ENCODE measurements around the gene RTEL1. TPM values are rescaled to one million over a fixed set of nuclear protein-coding genes. Genes with fewer than 3 reads are reported as not detected.

RTEL1 gene
- total RNA-seq, 1 experiment from 2014 or later: 6.4 TPM

- no peaks in the 10 kb centered on the region for H3K36me3 ChIP-seq (ENCODE audit: insufficient read depth, low read length)
- no peak overlapping the region for H3K4me2 ChIP-seq (ENCODE audit: low read depth, low read length, poor library complexity, severe bottlenecking)
- no peak overlapping the region for H3K27ac ChIP-seq (ENCODE audit: low read length)
- H2AFZ ChIP-seq (ENCODE audit: low read length): no peak overlapping the region
- 0 out of 2 replicates have a peak, but pooled peaks cover 3% of the 10 kb centered on the region for H4K20me1 ChIP-seq (ENCODE audit: insufficient read depth, low read depth, low read length)
- no peaks in the 10 kb centered on the region for H3K27me3 ChIP-seq (ENCODE audit: low read length)
- no peaks in the 10 kb centered on the region for H3K9me2 ChIP-seq (replicated peaks; ENCODE audit: insufficient read depth, low read length)
- no peak overlapping the region for H3K4me3 ChIP-seq (ENCODE audit: low read length)
- H3K4me1 ChIP-seq (ENCODE audit: low read length): no peaks in the 10 kb centered on the region
- H3K9me3 ChIP-seq (ENCODE audit: low read length): no peaks in the 10 kb centered on the region
- H3K79me2 ChIP-seq (ENCODE audit: low read length): peaks cover 63% of the 10 kb centered on the region
- no peak overlapping the region for H3K9ac ChIP-seq (ENCODE audit: low read length)
- DNase-seq: no peak
Observed at GRCh38 chr20:63618291-63618980, 39.7 kb upstream of the RTEL1 start.

- H3K9ac ChIP-seq (ENCODE audit: low read length): no peak overlapping the region
- no peak for DNase-seq
- no peaks in the 10 kb centered on the region for H3K27me3 ChIP-seq (ENCODE audit: low read length)
- 0 out of 2 replicates have a peak, but pooled peaks cover 3% of the 10 kb centered on the region for H4K20me1 ChIP-seq (ENCODE audit: insufficient read depth, low read depth, low read length)
- H3K36me3 ChIP-seq (ENCODE audit: insufficient read depth, low read length): no peaks in the 10 kb centered on the region
- no peak overlapping the region for H2AFZ ChIP-seq (ENCODE audit: low read length)
- no peaks in the 10 kb centered on the region for H3K9me2 ChIP-seq (replicated peaks; ENCODE audit: insufficient read depth, low read length)
- no peak overlapping the region for H3K4me2 ChIP-seq (ENCODE audit: low read depth, low read length, poor library complexity, severe bottlenecking)
- no peaks in the 10 kb centered on the region for H3K9me3 ChIP-seq (ENCODE audit: low read length)
- H3K4me1 ChIP-seq (ENCODE audit: low read length): no peaks in the 10 kb centered on the region
- H3K79me2 ChIP-seq (ENCODE audit: low read length): peaks cover 65% of the 10 kb centered on the region
- H3K4me3 ChIP-seq (ENCODE audit: low read length): no peak overlapping the region
- H3K27ac ChIP-seq (ENCODE audit: low read length): no peak overlapping the region
Observed at GRCh38 chr20:63619086-63619485, 39.0 kb upstream of the RTEL1 start.

DNA sequence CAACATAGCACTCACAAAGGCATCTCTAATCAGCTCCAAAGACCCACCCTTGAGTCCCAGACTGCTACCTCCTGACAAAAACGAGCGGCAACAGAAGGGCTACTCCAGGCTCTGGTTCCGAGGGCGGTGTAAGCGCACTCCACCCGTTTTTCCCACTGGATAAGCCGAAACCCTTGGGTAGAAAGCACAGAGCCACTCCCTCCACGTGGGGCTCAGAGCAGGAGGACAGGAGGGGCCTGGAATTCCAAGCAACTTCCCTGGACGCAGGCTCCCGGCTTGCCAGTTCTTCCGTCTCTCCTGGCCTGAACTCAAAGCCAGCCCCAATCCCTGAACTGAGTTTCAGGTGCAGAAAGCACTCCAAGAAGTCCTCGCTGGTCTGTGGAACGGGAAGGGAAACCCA, 38.6 kb upstream of the RTEL1 start:
- H3K79me2 ChIP-seq (ENCODE audit: low read length): peaks cover 67% of the 10 kb centered on the region

DNA sequence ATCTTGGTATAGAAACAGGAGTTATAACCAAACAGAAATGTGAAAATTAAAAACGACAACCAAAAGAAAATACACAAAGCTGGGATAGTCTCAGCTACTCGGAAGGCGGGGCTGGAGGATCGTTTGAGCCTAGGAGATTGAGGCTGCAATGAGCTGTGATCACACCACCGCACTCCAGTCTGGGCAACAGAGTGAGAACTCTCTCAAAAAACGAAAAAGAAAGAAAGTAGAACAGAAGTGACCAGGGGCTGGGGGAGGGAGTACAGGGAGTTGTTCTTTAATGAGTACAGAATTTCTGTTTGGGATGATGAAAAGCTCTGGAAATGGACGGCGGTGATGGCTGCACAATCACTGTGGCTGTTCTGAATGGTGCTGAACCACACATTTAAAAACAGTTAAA, 37.1 kb upstream of the RTEL1 start:
- H3K4me1 ChIP-seq (ENCODE audit: low read length): peaks cover 8% of the 10 kb centered on the region
- H2AFZ ChIP-seq (ENCODE audit: low read length): no peak overlapping the region
- no peak overlapping the region for H3K4me3 ChIP-seq (ENCODE audit: low read length)
- no peaks in the 10 kb centered on the region for H3K36me3 ChIP-seq (ENCODE audit: insufficient read depth, low read length)
- H4K20me1 ChIP-seq (ENCODE audit: insufficient read depth, low read depth, low read length): 0 out of 2 replicates have a peak, but pooled peaks cover 3% of the 10 kb centered on the region
- no peak overlapping the region for H3K27ac ChIP-seq (ENCODE audit: low read length)
- H3K9me2 ChIP-seq (replicated peaks; ENCODE audit: insufficient read depth, low read length): no peaks in the 10 kb centered on the region
- no peak overlapping the region for H3K4me2 ChIP-seq (ENCODE audit: low read depth, low read length, poor library complexity, severe bottlenecking)
- DNase-seq: no peak
- H3K9me3 ChIP-seq (ENCODE audit: low read length): no peaks in the 10 kb centered on the region
- no peaks in the 10 kb centered on the region for H3K27me3 ChIP-seq (ENCODE audit: low read length)
- peaks cover 72% of the 10 kb centered on the region for H3K79me2 ChIP-seq (ENCODE audit: low read length)
- H3K9ac ChIP-seq (ENCODE audit: low read length): no peak overlapping the region

More for the DNA sequence above, 38.6 kb upstream of the RTEL1 start:
- Histone ChIP-seq H3K9me3 (ENCODE audit: low read length) (no peaks in the 10 kb centered on the region), H3K36me3 (ENCODE audit: insufficient read depth, low read length) (no peaks in the 10 kb centered on the region), H3K4me3 (ENCODE audit: low read length) (no peak overlapping the region), H3K4me2 (ENCODE audit: low read depth, low read length, poor library complexity, severe bottlenecking) (no peak overlapping the region), H2AFZ (ENCODE audit: low read length) (no peak overlapping the region), H3K27ac (ENCODE audit: low read length) (no peak overlapping the region), H3K9me2 (replicated peaks; ENCODE audit: insufficient read depth, low read length) (no peaks in the 10 kb centered on the region), H3K9ac (ENCODE audit: low read length) (no peak overlapping the region), H4K20me1 (ENCODE audit: insufficient read depth, low read depth, low read length) (0 out of 2 replicates have a peak, but pooled peaks cover 3% of the 10 kb centered on the region), H3K27me3 (ENCODE audit: low read length) (no peaks in the 10 kb centered on the region), H3K4me1 (ENCODE audit: low read length) (no peaks in the 10 kb centered on the region)
- no peak for DNase-seq

DNA sequence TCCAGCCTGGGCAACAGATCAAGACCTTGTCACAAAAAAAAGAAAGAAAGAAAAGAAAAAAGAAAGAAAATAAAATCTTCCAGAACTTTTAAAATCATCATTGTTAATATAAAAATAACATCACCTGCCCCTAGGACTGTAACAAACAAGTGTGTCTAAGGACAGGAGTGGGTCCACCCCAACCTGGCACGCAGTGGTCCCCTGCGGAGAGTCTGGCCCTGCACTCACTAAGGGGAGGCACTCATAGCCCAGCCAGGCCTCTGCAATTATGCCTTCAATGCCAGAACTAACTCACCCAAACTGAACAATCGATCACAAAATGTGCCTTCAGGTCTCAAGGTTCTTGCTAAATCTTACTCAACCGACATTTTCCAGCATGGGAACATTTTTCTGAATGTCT, 36.0 kb upstream of the RTEL1 start:
- Histone ChIP-seq H3K4me2 (ENCODE audit: low read depth, low read length, poor library complexity, severe bottlenecking) (no peak overlapping the region), H3K79me2 (ENCODE audit: low read length) (peaks cover 77% of the 10 kb centered on the region)
- no peak for DNase-seq

GRCh38 chr20:63622732-63623131, 35.4 kb upstream of the RTEL1 start:
- Histone ChIP-seq H2AFZ (ENCODE audit: low read length) (no peak overlapping the region), H3K9ac (ENCODE audit: low read length) (no peak overlapping the region)

More for the DNA sequence above, 36.0 kb upstream of the RTEL1 start:
- Histone ChIP-seq H3K27me3 (ENCODE audit: low read length) (no peaks in the 10 kb centered on the region), H3K4me1 (ENCODE audit: low read length) (peaks cover 9% of the 10 kb centered on the region), H4K20me1 (ENCODE audit: insufficient read depth, low read depth, low read length) (0 out of 2 replicates have a peak, but pooled peaks cover 3% of the 10 kb centered on the region), H3K36me3 (ENCODE audit: insufficient read depth, low read length) (no peaks in the 10 kb centered on the region), H3K9ac (ENCODE audit: low read length) (no peak overlapping the region), H2AFZ (ENCODE audit: low read length) (no peak overlapping the region), H3K4me3 (ENCODE audit: low read length) (no peak overlapping the region), H3K27ac (ENCODE audit: low read length) (no peak overlapping the region), H3K9me2 (replicated peaks; ENCODE audit: insufficient read depth, low read length) (no peaks in the 10 kb centered on the region), H3K9me3 (ENCODE audit: low read length) (no peaks in the 10 kb centered on the region)

DNA sequence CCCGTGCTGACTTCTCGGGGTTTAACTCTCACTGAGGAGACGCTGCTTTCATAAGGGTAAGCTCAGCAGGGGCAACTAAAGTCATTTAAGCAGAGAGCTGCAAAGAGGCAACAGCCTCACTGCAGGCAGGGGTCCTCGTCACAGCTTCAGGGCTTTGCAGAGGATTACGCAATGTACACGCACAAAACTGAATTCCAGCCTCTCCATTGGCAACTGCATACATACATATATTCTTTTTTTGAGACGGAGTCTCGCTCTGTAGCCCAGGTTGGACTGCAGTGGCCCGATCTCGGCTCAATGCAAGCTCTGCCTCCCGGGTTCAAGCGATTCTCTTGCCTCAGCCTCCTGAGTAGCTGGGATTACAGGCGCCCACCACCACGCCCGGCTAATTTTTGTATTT, 33.6 kb upstream of the RTEL1 start:
- Histone ChIP-seq H4K20me1 (ENCODE audit: insufficient read depth, low read depth, low read length) (no peaks in the 10 kb centered on the region), H3K79me2 (ENCODE audit: low read length) (peaks cover 65% of the 10 kb centered on the region), H3K36me3 (ENCODE audit: insufficient read depth, low read length) (no peaks in the 10 kb centered on the region), H3K4me2 (ENCODE audit: low read depth, low read length, poor library complexity, severe bottlenecking) (no peak overlapping the region), H3K4me1 (ENCODE audit: low read length) (peaks cover 19% of the 10 kb centered on the region), H3K4me3 (ENCODE audit: low read length) (no peak overlapping the region), H3K9me2 (replicated peaks; ENCODE audit: insufficient read depth, low read length) (no peaks in the 10 kb centered on the region), H3K9ac (ENCODE audit: low read length) (no peak overlapping the region), H3K27me3 (ENCODE audit: low read length) (no peaks in the 10 kb centered on the region), H2AFZ (ENCODE audit: low read length) (no peak overlapping the region), H3K9me3 (ENCODE audit: low read length) (no peaks in the 10 kb centered on the region), H3K27ac (ENCODE audit: low read length) (no peak overlapping the region)
- no peak for DNase-seq

More at GRCh38 chr20:63622732-63623131, 35.4 kb upstream of the RTEL1 start:
- H3K27me3 ChIP-seq (ENCODE audit: low read length): no peaks in the 10 kb centered on the region
- no peaks in the 10 kb centered on the region for H3K9me3 ChIP-seq (ENCODE audit: low read length)
- H3K9me2 ChIP-seq (replicated peaks; ENCODE audit: insufficient read depth, low read length): no peaks in the 10 kb centered on the region
- H4K20me1 ChIP-seq (ENCODE audit: insufficient read depth, low read depth, low read length): 0 out of 2 replicates have a peak, but pooled peaks cover 3% of the 10 kb centered on the region
- no peak overlapping the region for H3K27ac ChIP-seq (ENCODE audit: low read length)
- no peak overlapping the region for H3K4me2 ChIP-seq (ENCODE audit: low read depth, low read length, poor library complexity, severe bottlenecking)
- no peak for DNase-seq
- H3K79me2 ChIP-seq (ENCODE audit: low read length): peaks cover 77% of the 10 kb centered on the region
- H3K36me3 ChIP-seq (ENCODE audit: insufficient read depth, low read length): no peaks in the 10 kb centered on the region
- peaks cover 9% of the 10 kb centered on the region for H3K4me1 ChIP-seq (ENCODE audit: low read length)
- no peak overlapping the region for H3K4me3 ChIP-seq (ENCODE audit: low read length)

- H3K36me3 ChIP-seq (ENCODE audit: insufficient read depth, low read length): no peaks in the 10 kb centered on the region
- H3K27ac ChIP-seq (ENCODE audit: low read length): peak overlapping the region; percentile 89
- H4K20me1 ChIP-seq (ENCODE audit: insufficient read depth, low read depth, low read length): no peaks in the 10 kb centered on the region
- H3K4me1 ChIP-seq (ENCODE audit: low read length): peaks cover 19% of the 10 kb centered on the region
- DNase-seq: peak; percentile 73
- H3K4me2 ChIP-seq (ENCODE audit: low read depth, low read length, poor library complexity, severe bottlenecking): peak overlapping the region; percentile 94
- no peaks in the 10 kb centered on the region for H3K9me3 ChIP-seq (ENCODE audit: low read length)
- peak overlapping the region; percentile 98 for H3K9ac ChIP-seq (ENCODE audit: low read length)
- H3K4me3 ChIP-seq (ENCODE audit: low read length): peak overlapping the region; percentile 76
- peaks cover 51% of the 10 kb centered on the region for H3K79me2 ChIP-seq (ENCODE audit: low read length)
- no peaks in the 10 kb centered on the region for H3K27me3 ChIP-seq (ENCODE audit: low read length)
- H2AFZ ChIP-seq (ENCODE audit: low read length): no peak overlapping the region
- H3K9me2 ChIP-seq (replicated peaks; ENCODE audit: insufficient read depth, low read length): no peaks in the 10 kb centered on the region
Observed at GRCh38 chr20:63625771-63626423, 32.2 kb upstream of the RTEL1 start.
